HG03521 (cell line): ENCODE results near the gene HSPA12A.

Source experiments
- ATAC-seq: cut with Tn5 transposase; IDR thresholded peaks from one replicate; pipeline ENCODE4 v1.9.1; 2021; ENCODE audit warnings: mild to moderate bottlenecking, moderate library complexity; ENCODE audit not compliant: unreplicated experiment

The HSPA12A gene

GRCh38 chr10:116633216-116633600, 109.2 kb downstream of the HSPA12A start:
- no peak for ATAC-seq

- ATAC-seq, result no peak
Measured at GRCh38 chr10:116632596-116633215, 109.7 kb downstream of the HSPA12A start.

GRCh38 chr10:116631871-116632295, 110.5 kb downstream of the HSPA12A start:
- no peak for ATAC-seq

GRCh38 chr10:116630020-116630419, 112.3 kb downstream of the HSPA12A start:
- no peak for ATAC-seq

- no peak for ATAC-seq
Measured at GRCh38 chr10:116629340-116629739, 113.0 kb downstream of the HSPA12A start.

DNA sequence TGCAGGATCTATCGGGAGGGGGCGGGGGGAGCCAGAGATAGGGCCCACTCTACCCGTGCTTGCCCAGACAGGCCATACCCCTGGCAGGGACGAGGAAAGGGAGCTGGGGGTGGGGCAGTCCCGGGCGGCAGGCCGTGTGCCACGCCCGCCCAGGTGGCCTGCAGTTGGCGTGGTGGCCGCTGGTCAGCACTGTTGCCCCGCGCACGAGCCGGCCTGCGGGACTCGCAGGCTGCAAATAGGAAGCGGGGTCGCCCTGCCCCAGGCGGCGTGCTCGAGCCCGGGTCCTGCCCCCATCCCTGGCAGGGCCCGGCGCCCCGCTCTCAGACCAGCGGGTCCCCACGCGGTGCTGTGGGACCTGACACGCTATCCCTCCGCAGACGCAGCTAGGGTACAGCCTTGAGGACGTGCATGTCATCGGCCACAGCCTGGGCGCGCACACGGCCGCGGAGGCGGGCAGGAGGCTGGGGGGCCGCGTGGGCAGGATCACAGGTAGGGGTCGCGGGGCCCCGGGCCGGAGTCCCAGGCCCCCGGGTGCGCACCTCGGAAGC, 114.9 kb downstream of the HSPA12A start:
- no peak for ATAC-seq

DNA sequence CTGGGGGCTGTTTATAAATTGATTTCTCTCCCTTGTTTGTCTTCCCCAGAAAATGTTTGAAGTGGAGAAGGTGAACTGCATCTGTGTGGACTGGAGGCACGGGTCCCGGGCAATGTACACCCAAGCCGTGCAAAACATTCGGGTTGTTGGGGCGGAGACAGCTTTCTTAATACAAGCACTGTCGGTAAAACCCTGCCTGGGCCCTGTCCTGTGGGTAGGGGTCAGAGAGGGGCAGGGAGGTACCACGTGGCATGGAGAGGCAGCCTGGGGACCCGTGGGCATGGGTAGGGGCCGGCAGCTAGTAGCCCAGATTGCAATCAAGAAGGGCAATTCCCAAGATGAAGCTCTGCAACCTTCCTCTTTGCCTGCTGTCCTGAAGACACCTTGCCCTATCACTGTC, 115.6 kb downstream of the HSPA12A start:
- ATAC-seq, result no peak

DNA sequence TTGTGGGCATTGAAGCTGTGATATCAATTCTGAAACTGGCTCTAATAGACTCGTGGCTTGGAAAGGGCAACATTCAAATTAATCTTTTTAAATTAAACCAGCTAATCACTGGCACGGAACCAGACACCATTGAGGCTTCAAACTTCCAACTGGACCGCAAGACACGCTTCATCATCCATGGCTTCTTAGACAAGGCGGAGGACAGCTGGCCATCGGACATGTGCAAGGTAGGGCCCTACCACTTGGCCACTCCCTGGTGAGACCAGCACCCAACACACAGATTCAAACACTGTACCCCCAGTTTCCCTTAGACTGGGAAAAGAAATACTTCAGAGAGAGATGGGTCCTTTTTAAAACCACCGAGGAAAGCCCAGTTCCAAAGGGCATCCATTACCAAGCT, 116.5 kb downstream of the HSPA12A start:
- ATAC-seq, result no peak

- ATAC-seq, result no peak
Measured at GRCh38 chr10:116621934-116622655, 120.3 kb downstream of the HSPA12A start.

DNA sequence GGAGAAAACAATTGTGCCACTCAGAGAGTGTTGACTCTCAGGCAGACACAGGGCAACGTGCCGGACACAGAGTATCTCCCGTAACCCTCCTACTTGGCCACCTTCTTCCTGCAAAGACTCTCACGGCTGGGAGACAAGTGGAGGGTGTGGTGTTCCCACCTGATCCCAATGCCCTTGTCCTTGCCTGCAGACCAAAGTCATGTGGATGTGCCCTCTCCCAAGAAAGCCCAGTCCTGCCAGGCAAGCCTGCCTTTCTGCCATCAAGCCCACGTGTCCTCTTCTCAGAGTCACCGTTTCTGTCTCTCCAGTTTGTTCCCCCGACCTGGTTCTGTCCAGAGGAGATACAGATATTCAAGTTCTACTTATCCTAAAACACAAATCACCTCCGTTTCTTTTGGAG, 120.9 kb downstream of the HSPA12A start:
- no peak for ATAC-seq
